ENCODE data around the gene ZNF865.

DNA sequence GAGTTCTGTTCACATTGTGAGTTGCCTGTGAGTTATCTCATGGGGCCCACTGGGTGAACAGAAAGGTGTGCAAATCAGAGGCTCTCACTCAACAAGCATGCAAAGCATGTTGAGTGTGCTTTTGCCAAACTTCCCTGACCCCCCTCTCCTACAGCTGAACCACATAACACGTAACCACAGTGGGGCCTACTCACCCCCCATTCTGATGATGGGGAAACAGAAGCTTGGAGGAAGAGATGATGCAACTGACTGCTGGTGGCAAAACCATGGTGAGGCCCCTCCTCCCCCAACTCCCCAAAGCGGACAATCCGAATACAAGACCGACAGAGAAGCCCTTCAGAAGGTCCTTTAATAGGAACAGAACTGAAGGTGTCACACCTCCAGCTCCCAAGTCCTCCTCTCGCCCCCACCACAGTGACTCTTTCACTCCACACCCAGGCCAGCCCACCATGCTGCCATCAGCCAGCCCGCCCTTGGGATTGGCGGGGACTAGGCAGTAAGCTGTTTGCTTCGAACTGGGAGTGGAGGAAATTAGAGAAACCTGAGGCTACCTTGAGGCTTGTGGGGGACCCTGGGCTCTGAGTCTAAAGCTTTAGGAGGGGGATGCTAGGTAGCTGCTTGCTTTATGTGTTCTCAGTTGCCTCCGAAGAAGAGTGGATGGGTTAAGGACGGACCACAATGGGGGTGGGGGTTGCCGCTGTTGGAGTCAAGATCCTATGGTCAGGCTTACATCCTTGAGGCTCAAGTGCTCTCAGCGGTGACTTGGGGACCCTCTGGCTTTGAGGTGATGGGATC lies 15.2 kb downstream of the ZNF865 start:
- TF ChIP-seq CTCF (conservative IDR thresholded peaks at IDR 0.05; ENCODE audit: low read depth, low read length) (no peak), EZH2 (IDR thresholded peaks at IDR 0.05; ENCODE audit: low read length, unreplicated experiment) (no peak)

Data from PC-3 (cell line).